ENCODE results near the gene GBX1. TPM values are rescaled to one million over a fixed set of nuclear protein-coding genes. Genes with fewer than 3 reads are reported as not detected.

Gene GBX1
- total RNA-seq, 2 experiments from 2014 or later: not detected

DNA sequence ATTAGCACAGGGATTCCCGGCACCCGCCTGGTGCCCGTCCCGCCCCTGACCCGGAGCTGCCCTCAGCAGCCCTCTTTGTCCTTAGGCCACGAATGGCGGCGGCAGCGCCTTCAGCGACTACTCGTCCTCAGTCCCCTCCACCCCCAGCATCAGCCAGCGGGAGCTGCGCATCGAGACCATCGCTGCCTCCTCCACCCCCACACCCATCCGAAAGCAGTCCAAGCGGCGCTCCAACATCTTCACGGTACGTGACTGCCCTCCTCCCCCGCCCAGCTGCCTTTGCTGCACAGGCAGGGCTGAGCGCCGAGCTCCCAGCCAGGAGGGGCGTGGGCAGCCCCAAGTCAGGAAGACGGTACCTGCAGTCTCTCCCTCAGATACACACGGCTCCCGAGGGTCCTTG lies 47.6 kb downstream of the GBX1 start:
- no peak for DNase-seq
- Mint-ChIP-seq H3K27ac (no peak overlapping the region), H3K9me3 (no peaks in the 10 kb centered on the region), H3K4me1 (ENCODE audit: low read depth) (peaks cover 12% of the 10 kb centered on the region), H3K27me3 (no peaks in the 10 kb centered on the region), H3K4me3 (no peak overlapping the region), H3K36me3 (peaks cover 12% of the 10 kb centered on the region)
- intact Hi-C loops (cut with micrococcal nuclease): loop anchor here (5.0 kb wide), 1 partner anchor 107 kb away; the partner anchor contains the start of gene ABCF2
- ChIA-PET POLR2A (no interaction called here), CTCF (interaction anchor here (0.9 to 1.2 kb wide), 2 partner anchors 9 to 44 kb away, joined by 4 read pairs; no protein-coding TSS in a partner anchor)

DNA sequence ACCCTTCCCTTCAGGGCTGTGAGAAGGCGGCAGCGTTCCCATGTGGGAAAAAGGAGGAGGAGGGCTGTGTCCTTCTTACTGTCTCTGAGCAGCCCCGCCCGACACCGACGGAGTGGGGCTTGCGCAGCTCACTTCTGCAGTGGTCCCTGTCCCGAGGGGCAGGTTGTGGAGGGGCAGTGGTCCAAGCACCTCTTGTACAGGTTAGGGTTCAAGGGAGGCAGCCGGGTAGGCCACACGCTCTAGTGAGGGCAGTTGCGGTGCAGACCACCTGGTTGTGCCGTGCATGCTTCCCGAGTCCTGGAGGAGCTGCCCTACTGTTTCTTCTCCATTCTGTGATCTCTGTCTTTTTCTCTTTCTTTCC lies 48.5 kb downstream of the GBX1 start:
- no peak overlapping the region for H3K4me3 Mint-ChIP-seq
- no peaks in the 10 kb centered on the region for H3K27me3 Mint-ChIP-seq
- DNase-seq: no peak
- H3K9me3 Mint-ChIP-seq: no peaks in the 10 kb centered on the region
- H3K4me1 Mint-ChIP-seq (ENCODE audit: low read depth): peaks cover 12% of the 10 kb centered on the region
- peaks cover 6% of the 10 kb centered on the region for H3K36me3 Mint-ChIP-seq
- intact Hi-C loops (cut with micrococcal nuclease): loop anchor here (5.0 kb wide), 1 partner anchor 108 kb away; the partner anchor contains the start of gene ABCF2
- H3K27ac Mint-ChIP-seq: no peak overlapping the region
- ChIA-PET POLR2A (no interaction called here), CTCF (interaction anchor here (1.2 kb wide), 1 partner anchor 45 kb away, joined by 4 read pairs; no protein-coding TSS in a partner anchor)

DNA sequence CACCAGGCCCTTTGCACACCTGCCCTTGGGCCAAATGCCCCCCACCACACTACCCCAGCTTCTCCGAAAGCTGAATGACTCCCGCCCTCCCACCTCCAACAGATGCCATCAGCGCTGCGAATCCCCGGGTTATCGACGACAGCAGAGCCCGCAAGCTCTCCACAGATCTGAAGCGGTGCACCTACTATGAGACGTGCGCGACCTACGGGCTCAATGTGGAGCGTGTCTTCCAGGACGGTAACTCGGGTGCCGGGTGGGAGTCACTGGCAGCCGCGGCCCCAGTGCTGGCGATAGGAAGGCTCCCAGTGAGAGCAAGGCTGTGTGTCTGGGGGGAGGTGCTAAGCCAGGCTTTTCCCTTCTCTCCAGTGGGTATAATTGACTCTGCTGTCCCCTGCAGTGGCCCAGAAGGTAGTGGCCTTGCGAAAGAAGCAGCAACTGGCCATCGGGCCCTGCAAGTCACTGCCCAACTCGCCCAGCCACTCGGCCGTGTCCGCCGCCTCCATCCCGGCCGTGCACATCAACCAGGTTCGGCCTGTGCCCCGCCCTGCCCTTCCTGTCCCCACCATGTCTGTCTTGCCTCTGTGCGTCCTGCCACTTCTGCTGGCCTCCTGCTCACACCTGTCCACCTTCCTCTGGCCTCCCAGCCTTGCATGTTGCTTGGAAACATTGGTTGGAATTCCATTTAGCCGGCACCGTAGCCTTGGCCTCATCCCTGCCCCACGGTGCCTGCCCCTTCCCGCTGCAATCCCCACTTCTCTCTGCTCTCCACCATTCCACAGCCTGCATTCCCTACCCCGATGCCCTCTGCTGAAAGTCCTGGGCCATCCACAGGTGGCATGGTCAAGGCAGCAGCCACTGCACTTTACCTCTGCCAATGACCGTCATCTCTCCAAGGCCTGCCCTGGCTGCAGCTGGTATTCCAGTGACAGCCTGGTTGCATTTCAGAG lies 49.1 kb downstream of the GBX1 start:
- Mint-ChIP-seq H3K27ac (peak overlapping the region; percentile 45), H3K4me1 (ENCODE audit: low read depth) (peaks cover 12% of the 10 kb centered on the region), H3K36me3 (peaks cover 2% of the 10 kb centered on the region), H3K9me3 (no peaks in the 10 kb centered on the region), H3K27me3 (peaks cover 2% of the 10 kb centered on the region), H3K4me3 (no peak overlapping the region)
- POLR2A ChIA-PET: interaction anchor here (1.2 kb wide), 1 partner anchor 109 kb away, joined by 3 read pairs; the partner anchor contains the start of gene ABCF2
- intact Hi-C loops (cut with micrococcal nuclease): loop anchor here (5.0 kb wide), 1 partner anchor 109 kb away; the partner anchor contains the start of gene ABCF2
- no peak for DNase-seq
- CTCF ChIA-PET: interaction anchor here (1.2 kb wide), 1 partner anchor 45 kb away, joined by 4 read pairs; no protein-coding TSS in a partner anchor

DNA sequence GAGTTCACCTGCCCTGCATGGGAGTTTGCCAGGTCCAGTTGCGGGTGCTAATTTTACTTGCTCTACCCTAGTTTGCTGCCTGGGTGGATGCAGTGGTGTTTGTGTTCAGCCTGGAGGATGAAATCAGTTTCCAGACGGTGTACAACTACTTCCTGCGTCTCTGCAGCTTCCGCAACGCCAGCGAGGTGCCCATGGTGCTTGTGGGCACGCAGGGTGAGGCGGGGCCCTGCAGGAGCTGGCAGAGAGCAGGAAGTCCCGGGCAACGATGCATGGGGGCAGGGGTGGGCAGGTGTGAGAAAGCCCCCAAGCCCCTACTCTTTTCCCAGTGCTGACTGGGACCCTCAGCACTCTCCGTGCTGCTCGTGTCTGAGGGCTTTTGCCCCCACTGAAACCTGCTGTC lies 49.9 kb downstream of the GBX1 start:
- no peaks in the 10 kb centered on the region for H3K9me3 Mint-ChIP-seq
- intact Hi-C loops (cut with micrococcal nuclease): loop anchor here (5.0 kb wide), 1 partner anchor 110 kb away; the partner anchor contains the start of gene ABCF2
- H3K27me3 Mint-ChIP-seq: peaks cover 5% of the 10 kb centered on the region
- ChIA-PET CTCF (interaction anchor here (1.4 kb wide), 1 partner anchor 51 kb away, joined by 3 read pairs; no protein-coding TSS in a partner anchor), POLR2A (interaction anchor here (1.2 kb wide), 1 partner anchor 109 kb away, joined by 3 read pairs; the partner anchor contains the start of gene ABCF2)
- H3K4me1 Mint-ChIP-seq (ENCODE audit: low read depth): peaks cover 12% of the 10 kb centered on the region
- peak overlapping the region; percentile 71 for H3K4me3 Mint-ChIP-seq
- DNase-seq: peak; percentile 60
- H3K36me3 Mint-ChIP-seq: peaks cover 2% of the 10 kb centered on the region
- peak overlapping the region; percentile 85 for H3K27ac Mint-ChIP-seq

DNA sequence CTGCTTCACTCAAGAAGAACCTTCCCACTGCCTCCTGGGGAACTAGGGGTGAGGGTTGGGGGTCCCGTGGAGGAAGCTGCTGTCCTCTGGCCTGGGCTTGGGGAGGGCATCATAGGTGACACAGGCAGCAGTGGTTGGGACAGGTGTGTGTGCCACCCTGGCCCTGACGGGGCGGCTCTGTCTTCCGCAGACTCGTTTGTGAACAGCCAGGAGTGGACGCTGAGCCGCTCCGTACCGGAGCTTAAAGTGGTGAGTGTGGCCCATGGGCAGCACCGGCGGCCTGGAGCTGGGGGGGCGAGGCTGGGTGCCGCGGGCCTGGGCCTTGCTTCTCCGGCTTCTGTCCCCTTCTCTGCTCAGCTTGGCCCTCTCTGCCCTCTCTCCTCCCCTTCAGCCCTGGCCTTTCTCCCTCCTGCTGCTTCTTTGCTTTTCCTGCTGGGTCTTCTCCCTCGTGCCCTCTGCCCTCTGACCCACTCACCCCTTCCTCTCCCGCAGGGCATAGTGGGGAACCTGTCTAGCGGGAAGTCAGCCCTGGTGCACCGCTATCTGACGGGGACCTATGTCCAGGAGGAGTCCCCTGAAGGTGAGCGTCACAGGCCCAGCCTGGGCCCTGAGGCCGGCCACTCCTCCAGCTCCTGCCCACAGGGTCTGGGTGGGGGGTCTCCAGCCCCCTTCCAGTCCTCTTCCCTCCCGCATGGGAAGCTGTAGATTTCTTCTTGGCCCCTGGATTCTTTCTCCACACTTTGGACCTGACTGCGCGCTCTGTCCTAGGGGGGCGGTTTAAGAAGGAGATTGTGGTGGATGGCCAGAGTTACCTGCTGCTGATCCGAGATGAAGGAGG lies 50.7 kb downstream of the GBX1 start:
- Mint-ChIP-seq H3K27me3 (peaks cover 5% of the 10 kb centered on the region), H3K27ac (peak overlapping the region; percentile 85), H3K4me3 (peak overlapping the region; percentile 71), H3K9me3 (no peaks in the 10 kb centered on the region), H3K36me3 (peaks cover 2% of the 10 kb centered on the region), H3K4me1 (ENCODE audit: low read depth) (peaks cover 12% of the 10 kb centered on the region)
- intact Hi-C loops (cut with micrococcal nuclease): loop anchor here (5.0 kb wide), 1 partner anchor 110 kb away; the partner anchor contains the start of gene ABCF2
- CTCF ChIA-PET: interaction anchor here (1.4 to 1.8 kb wide), 3 partner anchors 32 to 98 kb away, joined by 3 to 5 read pairs (median 3); no protein-coding TSS in a partner anchor
- POLR2A ChIA-PET: interaction anchor here (0.6 to 1.2 kb wide), 2 partner anchors 110 to 233 kb away, joined by 3 read pairs; partner anchors contain the start of gene ABCF2
- DNase-seq: no peak

DNA sequence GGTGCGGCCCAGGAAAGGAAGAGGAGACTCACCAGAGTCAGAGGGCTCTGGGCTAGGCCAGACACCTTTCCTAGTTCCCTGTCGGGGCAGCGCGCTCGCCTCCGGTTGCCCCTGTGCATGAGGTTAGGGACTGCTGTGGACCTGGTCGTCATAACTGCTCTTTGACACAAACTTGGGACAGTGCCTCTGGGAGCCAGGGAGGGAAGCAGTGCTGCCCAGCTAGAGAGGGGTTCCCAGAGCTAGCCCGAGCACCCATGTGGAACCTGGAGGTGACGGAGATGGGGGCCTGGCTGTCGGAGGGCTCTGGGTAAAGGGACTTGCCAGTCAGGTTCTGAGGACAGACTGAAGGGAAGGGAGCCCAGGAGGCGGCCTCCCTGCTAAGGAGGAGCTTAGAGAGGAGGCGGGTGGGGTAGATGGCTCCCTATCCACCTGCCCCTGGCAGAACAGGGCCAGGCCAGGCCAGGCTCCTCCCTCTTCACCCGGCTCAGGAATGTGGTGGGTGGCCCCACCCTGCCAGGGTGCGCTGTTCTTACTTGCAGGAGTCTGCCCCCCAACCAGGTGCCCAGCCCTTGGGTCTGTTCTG lies 51.6 kb downstream of the GBX1 start:
- H3K36me3 Mint-ChIP-seq: no peaks in the 10 kb centered on the region
- H3K9me3 Mint-ChIP-seq: no peaks in the 10 kb centered on the region
- H3K27ac Mint-ChIP-seq: no peak overlapping the region
- ChIA-PET POLR2A (interaction anchor here (0.6 kb wide), 1 partner anchor 234 kb away, joined by 3 read pairs; no protein-coding TSS in a partner anchor), CTCF (interaction anchor here (0.5 to 1.8 kb wide), 9 partner anchors 8 to 1035 kb away, joined by 3 to 11 read pairs (median 3); no protein-coding TSS in a partner anchor)
- peak; percentile 20 for DNase-seq
- H3K4me1 Mint-ChIP-seq (ENCODE audit: low read depth): peaks cover 12% of the 10 kb centered on the region
- intact Hi-C loops (cut with micrococcal nuclease): loop anchor here (5.0 kb wide), 1 partner anchor 111 kb away; the partner anchor contains the start of gene ABCF2
- H3K27me3 Mint-ChIP-seq: peaks cover 5% of the 10 kb centered on the region
- H3K4me3 Mint-ChIP-seq: peak overlapping the region; percentile 65

DNA sequence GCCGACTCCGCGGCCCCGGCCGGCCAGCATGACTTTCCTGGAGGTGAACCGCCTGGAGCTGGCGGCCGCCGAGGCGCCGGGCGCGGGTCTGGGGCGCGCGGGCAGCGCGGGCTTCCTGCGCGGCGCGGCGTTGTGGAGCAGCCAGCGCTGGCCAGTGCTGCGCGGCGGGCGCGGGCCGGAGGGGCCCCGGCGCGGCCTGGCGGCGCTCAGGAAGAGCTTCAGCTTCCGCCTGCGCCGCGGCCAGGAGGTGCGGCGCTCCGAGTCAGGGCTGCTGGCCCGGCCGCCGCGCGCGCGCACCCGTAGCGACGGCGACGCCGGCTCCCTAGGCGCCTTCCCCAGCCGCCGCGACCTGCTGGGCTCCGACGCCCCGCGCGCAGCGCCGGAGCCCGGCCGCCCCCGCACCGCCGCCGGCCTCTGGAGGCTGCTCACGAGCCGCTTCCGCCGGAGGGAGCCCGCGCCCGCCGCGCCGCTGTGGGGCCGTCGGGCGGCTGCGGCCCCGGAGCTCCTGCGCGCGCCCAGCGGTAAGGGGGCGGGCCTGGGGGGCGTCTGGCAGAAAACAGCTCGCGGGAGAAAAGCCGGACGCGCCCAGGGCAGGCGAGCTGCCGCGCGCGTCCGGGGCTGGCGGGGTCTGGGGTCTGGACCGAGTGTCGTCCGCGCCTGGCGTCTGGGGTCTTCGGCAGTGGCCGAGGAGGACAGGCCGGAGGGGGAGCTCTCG lies 52.2 kb downstream of the GBX1 start:
- no peak overlapping the region for H3K27ac Mint-ChIP-seq
- peaks cover 12% of the 10 kb centered on the region for H3K4me1 Mint-ChIP-seq (ENCODE audit: low read depth)
- POLR2A ChIA-PET: no interaction called here

DNA sequence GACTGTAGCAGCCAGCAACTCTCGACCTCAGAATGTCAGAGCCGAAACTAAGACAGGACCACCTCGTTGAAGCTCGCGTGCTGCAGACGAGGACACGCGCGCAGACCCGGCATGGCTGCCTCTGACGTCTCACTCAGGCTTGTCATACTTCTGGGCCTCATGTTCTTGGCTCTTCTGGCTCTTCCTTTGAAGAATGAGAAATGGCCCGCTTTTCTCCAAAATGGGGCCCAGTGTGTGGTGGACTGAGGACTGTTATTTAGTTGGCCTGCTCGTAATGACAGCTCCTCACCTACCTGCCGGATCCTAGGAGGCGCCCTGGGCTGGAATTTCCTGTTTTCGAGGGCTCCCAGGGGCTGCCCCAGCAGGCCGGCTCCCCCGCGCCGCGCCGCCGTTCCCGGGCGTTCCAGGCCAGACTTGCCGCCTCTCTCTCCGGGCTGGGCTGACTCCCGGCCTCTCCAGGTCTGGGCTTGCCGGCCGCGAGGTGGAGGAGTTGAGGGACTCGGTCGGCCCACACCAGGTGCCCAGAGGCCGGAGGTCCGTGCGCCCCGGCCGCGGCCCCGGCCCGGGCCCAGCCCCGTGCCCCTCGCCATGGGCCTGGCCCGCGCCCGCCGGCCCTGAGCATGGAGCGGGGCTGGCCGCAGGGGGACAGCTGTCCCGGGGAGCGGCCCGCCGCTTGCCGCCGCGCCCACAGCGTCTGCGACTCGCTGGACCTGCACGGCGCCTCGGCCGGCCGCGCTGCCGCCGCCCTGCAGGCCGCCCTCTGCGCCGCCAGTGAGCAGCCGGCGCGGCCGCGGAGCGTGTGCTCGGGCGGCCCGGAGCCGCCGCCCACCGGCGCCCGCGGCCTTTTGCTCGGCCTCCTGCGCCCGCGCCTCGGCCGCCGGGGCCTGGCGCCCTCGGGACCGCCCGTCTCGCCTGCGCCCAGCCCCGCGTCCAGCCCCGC lies 53.1 kb downstream of the GBX1 start:
- intact Hi-C loops (cut with micrococcal nuclease): loop anchor here (5.0 kb wide), 3 partner anchors 113 to 217 kb away; partner anchors contain the start of gene ABCF2
- Mint-ChIP-seq H3K36me3 (no peaks in the 10 kb centered on the region), H3K4me1 (ENCODE audit: low read depth) (peaks cover 12% of the 10 kb centered on the region), H3K4me3 (peak overlapping the region; percentile 32), H3K9me3 (no peaks in the 10 kb centered on the region), H3K27ac (no peak overlapping the region), H3K27me3 (peaks cover 5% of the 10 kb centered on the region)
- ChIA-PET POLR2A (no interaction called here), CTCF (interaction anchor here (0.8 to 7.7 kb wide), 10 partner anchors 10 to 666 kb away, joined by 3 to 44 read pairs (median 3); partner anchors contain the start of gene ABCB8)
- no peak for DNase-seq

More for the DNA sequence above, 52.2 kb downstream of the GBX1 start:
- Mint-ChIP-seq H3K27me3 (peaks cover 5% of the 10 kb centered on the region), H3K4me3 (peak overlapping the region; percentile 65), H3K9me3 (no peaks in the 10 kb centered on the region), H3K36me3 (no peaks in the 10 kb centered on the region)
- intact Hi-C loops (cut with micrococcal nuclease): loop anchor here (5.0 kb wide), 1 partner anchor 112 kb away; the partner anchor contains the start of gene ABCF2
- CTCF ChIA-PET: interaction anchor here (0.8 to 1.8 kb wide), 10 partner anchors 9 to 667 kb away, joined by 3 to 11 read pairs (median 4); no protein-coding TSS in a partner anchor
- DNase-seq: peak; percentile 52

DNA sequence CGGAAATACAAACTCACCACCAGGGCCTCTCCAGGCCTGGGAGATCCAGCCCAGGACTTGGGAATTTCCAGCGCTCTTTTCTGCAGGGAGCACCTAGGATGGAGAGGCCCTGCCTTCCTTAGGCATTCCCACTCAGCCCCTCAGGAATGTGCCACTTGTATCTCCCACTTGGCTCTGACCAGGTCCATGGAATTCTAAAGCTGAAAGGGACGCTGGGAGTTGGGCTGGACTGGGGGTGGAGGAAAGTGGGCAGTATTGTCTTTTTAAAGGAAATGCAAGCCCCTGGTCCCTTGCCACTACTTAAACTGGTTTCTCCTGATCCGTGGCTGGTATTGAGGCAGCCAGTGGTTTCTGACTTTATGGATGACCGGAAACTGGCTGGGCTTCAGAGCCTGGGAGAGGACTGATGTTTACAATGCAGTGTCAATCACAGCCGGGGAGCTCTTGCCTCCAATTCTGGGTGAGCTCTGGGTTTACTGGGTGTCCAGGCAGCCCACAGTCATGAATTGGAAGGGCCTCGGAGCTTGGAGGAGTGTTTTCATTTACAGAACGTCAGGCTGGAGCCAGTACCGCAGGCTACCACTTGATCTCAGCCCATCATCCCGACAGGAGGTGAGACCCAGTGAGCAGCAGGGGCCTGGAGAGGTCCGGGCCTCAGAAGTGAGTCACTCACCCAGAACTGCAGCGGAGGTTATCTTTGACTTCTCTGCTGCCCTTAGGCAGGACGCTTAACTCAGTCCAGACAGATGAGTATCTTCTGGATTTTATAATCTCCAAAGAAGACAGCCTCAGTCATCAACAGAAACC lies 53.9 kb downstream of the GBX1 start:
- CTCF ChIA-PET: interaction anchor here (0.8 to 7.7 kb wide), 6 partner anchors 11 to 85 kb away, joined by 3 to 44 read pairs (median 3); partner anchors contain the start of gene ABCB8
- intact Hi-C loops (cut with micrococcal nuclease): loop anchor here (5.0 kb wide), 2 partner anchors 151 to 216 kb away; no protein-coding TSS in a partner anchor

More for the DNA sequence above, 53.9 kb downstream of the GBX1 start:
- Mint-ChIP-seq H3K27ac (no peak overlapping the region), H3K4me3 (peak overlapping the region; percentile 32), H3K36me3 (no peaks in the 10 kb centered on the region), H3K27me3 (peaks cover 5% of the 10 kb centered on the region), H3K9me3 (no peaks in the 10 kb centered on the region), H3K4me1 (ENCODE audit: low read depth) (peaks cover 12% of the 10 kb centered on the region)
- POLR2A ChIA-PET: no interaction called here
- no peak for DNase-seq
